ENCODE results near the gene LRRC7. TPM values are rescaled to one million over a fixed set of nuclear protein-coding genes. Genes with fewer than 3 reads are reported as not detected.

The LRRC7 gene
- total RNA-seq, 4 donors from 2014 or later = 0.40 to 1.7 (median 0.63) TPM

DNA sequence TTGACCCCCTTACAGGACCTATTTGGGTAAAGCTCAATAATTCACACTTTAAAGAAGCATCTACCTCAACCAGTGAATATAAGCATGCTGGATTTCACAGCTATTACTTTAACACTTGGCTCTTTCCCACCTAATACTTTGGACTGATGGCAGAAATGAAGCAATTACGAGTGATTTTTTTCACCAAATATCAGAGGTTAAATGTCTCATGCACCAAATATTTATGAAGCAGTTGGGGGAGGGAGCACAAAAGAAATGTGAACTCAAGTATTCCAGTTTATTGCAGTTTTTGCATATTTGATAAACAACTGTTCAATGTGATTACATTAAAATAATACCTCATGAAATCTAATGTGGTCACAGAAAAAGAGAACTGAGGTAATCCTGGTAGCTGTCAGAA is 223.6 kb downstream of the LRRC7 start:
- Histone ChIP-seq H3K27ac (no peak overlapping the region), H3K4me1 (no peaks in the 10 kb centered on the region), H3K27me3 (no peaks in the 10 kb centered on the region), H3K36me3 (no peaks in the 10 kb centered on the region), H3K9me3 (no peaks in the 10 kb centered on the region), H3K4me3 (no peak overlapping the region)
- DNase-seq = no peak
- TF ChIP-seq, protein P1, sequence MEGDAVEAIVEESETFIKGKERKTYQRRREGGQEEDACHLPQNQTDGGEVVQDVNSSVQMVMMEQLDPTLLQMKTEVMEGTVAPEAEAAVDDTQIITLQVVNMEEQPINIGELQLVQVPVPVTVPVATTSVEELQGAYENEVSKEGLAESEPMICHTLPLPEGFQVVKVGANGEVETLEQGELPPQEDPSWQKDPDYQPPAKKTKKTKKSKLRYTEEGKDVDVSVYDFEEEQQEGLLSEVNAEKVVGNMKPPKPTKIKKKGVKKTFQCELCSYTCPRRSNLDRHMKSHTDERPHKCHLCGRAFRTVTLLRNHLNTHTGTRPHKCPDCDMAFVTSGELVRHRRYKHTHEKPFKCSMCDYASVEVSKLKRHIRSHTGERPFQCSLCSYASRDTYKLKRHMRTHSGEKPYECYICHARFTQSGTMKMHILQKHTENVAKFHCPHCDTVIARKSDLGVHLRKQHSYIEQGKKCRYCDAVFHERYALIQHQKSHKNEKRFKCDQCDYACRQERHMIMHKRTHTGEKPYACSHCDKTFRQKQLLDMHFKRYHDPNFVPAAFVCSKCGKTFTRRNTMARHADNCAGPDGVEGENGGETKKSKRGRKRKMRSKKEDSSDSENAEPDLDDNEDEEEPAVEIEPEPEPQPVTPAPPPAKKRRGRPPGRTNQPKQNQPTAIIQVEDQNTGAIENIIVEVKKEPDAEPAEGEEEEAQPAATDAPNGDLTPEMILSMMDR (IDR thresholded peaks at IDR 0.05) = no peak
- no peak for TF ChIP-seq POLR2A (IDR thresholded peaks at IDR 0.05)

- Histone ChIP-seq H3K27ac (no peak overlapping the region), H3K27me3 (no peaks in the 10 kb centered on the region), H3K4me1 (no peaks in the 10 kb centered on the region), H3K4me3 (no peak overlapping the region), H3K9me3 (no peaks in the 10 kb centered on the region), H3K36me3 (no peaks in the 10 kb centered on the region)
- no peak for DNase-seq
- TF ChIP-seq POLR2A (IDR thresholded peaks at IDR 0.05) = no peak
- TF ChIP-seq, protein P1 (IDR thresholded peaks at IDR 0.05) = no peak
Observed at GRCh38 chr1:69794831-69795230, 227.1 kb downstream of the LRRC7 start.

DNA sequence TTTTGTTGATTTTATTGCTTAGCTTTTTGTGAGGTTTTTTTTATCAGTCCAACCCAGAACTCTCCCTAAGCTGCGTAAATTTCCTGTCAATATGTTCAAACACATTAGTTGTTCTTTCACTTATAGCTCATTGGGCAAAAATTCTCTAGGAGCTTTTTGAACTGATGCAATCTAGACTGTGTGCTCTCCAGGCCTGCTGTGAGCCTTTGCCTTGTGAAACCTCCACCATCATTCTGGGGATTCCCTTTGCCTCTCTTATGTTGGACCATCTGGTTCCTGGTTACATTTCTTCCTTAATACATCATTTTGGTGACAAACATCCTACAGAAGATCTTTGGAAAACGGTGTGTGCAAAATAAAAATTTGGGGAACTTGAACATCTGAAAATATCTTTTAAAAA is 247.2 kb downstream of the LRRC7 start:
- DNase-seq = no peak
- no peak for TF ChIP-seq POLR2A (IDR thresholded peaks at IDR 0.05)
- TF ChIP-seq, protein P1 (IDR thresholded peaks at IDR 0.05) = no peak
- Histone ChIP-seq H3K27me3 (no peaks in the 10 kb centered on the region), H3K36me3 (no peaks in the 10 kb centered on the region), H3K4me1 (no peaks in the 10 kb centered on the region), H3K9me3 (no peaks in the 10 kb centered on the region), H3K27ac (no peak overlapping the region), H3K4me3 (no peak overlapping the region)

DNA sequence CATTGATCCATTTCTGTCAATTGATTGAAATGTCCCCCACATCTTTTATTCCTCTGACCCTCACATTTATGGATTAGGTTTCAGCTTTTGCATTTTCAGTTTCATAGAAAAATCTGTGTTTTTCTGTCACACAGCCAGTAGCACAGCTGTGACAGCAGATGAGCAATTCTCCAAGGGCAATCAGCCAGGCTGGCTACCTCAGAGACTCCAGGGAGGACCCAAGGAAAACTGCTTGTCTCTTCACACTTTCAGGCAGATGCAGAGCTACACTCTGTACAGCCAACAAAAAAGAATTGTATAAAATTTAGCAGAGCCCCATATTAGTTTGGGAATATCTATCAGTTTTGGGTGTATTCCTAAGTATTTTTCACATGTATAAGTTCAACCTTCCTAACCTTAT is 257.2 kb downstream of the LRRC7 start:
- no peak for DNase-seq
- Histone ChIP-seq H3K27ac (no peak overlapping the region), H3K36me3 (no peaks in the 10 kb centered on the region), H3K27me3 (no peaks in the 10 kb centered on the region), H3K4me1 (no peaks in the 10 kb centered on the region), H3K4me3 (no peak overlapping the region), H3K9me3 (no peaks in the 10 kb centered on the region)
- no peak for TF ChIP-seq POLR2A (IDR thresholded peaks at IDR 0.05)
- TF ChIP-seq, protein P1 (IDR thresholded peaks at IDR 0.05) = no peak

GRCh38 chr1:69827732-69828131 is 260.0 kb downstream of the LRRC7 start:
- Histone ChIP-seq H3K27me3 (no peaks in the 10 kb centered on the region), H3K36me3 (no peaks in the 10 kb centered on the region), H3K27ac (no peak overlapping the region), H3K4me1 (no peaks in the 10 kb centered on the region), H3K9me3 (no peaks in the 10 kb centered on the region), H3K4me3 (no peak overlapping the region)
- DNase-seq = no peak
- TF ChIP-seq POLR2A (IDR thresholded peaks at IDR 0.05) = no peak
- TF ChIP-seq, protein P1 (IDR thresholded peaks at IDR 0.05) = no peak

- DNase-seq = no peak
- H3K4me1 ChIP-seq = no peaks in the 10 kb centered on the region
- H3K27ac ChIP-seq = no peak overlapping the region
- H3K9me3 ChIP-seq = no peaks in the 10 kb centered on the region
- TF ChIP-seq, protein P1 (IDR thresholded peaks at IDR 0.05) = no peak
- TF ChIP-seq POLR2A (IDR thresholded peaks at IDR 0.05) = no peak
- no peak overlapping the region for H3K4me3 ChIP-seq
- no peaks in the 10 kb centered on the region for H3K27me3 ChIP-seq
- no peaks in the 10 kb centered on the region for H3K36me3 ChIP-seq
Observed at GRCh38 chr1:69833536-69833935, 265.8 kb downstream of the LRRC7 start.
